Karpas-422 (cell line): ENCODE measurements around the gene CLN6. TPM values are rescaled to one million over a fixed set of nuclear protein-coding genes. Genes with fewer than 3 reads are reported as not detected.

Experiments
- DNase-seq: peaks from one replicate; pipeline ENCODE4 v3.0.0-alpha.2; 2015
- H2AFZ ChIP-seq: fragments of 200-600 bp; sonication (generic); 2 replicates; pipeline ENCODE4 v1.6.1; 2014; ENCODE audit warnings: antibody characterized with exemption, low read length, mixed read lengths
- H3K27ac ChIP-seq: fragments of 200-600 bp; sonication (generic); 2 replicates; pipeline ENCODE4 v1.5.1; 2014; ENCODE audit warnings: mild to moderate bottlenecking, low read length, moderate library complexity
- H3K27me3 ChIP-seq: fragments of 200-600 bp; sonication (generic); 2 replicates; pipeline ENCODE4 v1.6.1; 2014; ENCODE audit warnings: low read length, mixed read lengths
- H3K36me3 ChIP-seq: fragments of 200-600 bp; sonication (generic); 2 replicates; pipeline ENCODE4 v1.6.1; 2014; ENCODE audit warnings: low read length, mixed read lengths; ENCODE audit not compliant: insufficient read depth
- H3K4me1 ChIP-seq: fragments of 200-600 bp; sonication (generic); 2 replicates; pipeline ENCODE4 v1.6.1; 2014; ENCODE audit warnings: mild to moderate bottlenecking, low read length, mixed read lengths
- H3K4me2 ChIP-seq: fragments of 200-600 bp; sonication (generic); 2 replicates; pipeline ENCODE4 v1.6.1; 2014; ENCODE audit warnings: low read length, low read depth, mild to moderate bottlenecking; ENCODE audit not compliant: poor library complexity, severe bottlenecking
- H3K4me3 ChIP-seq: fragments of 200-600 bp; sonication (generic); 2 replicates; pipeline ENCODE4 v1.5.1; 2014; ENCODE audit warnings: mild to moderate bottlenecking, antibody characterized with exemption, low read length, mixed read lengths
- H3K79me2 ChIP-seq: fragments of 200-600 bp; sonication (generic); 2 replicates; pipeline ENCODE4 v1.6.1; 2014; ENCODE audit warnings: mild to moderate bottlenecking, low read length, mixed read lengths
- H3K9ac ChIP-seq: fragments of 200-600 bp; sonication (generic); 2 replicates; pipeline ENCODE4 v1.6.0; 2014; ENCODE audit warnings: low read length
- H3K9me2 ChIP-seq: fragments of 200-600 bp; sonication (generic), shearing (Covaris generic); replicated peaks from 2 replicates; pipeline ENCODE4 v1.6.0; 2014; ENCODE audit warnings: mild to moderate bottlenecking, low read length, moderate library complexity; ENCODE audit not compliant: insufficient read depth
- H3K9me3 ChIP-seq: fragments of 300-700, 200-600 bp; sonication (generic); 2 replicates; pipeline ENCODE4 v1.6.1; 2014; ENCODE audit warnings: low read length, mixed read lengths
- H4K20me1 ChIP-seq: fragments of 200-600 bp; sonication (generic); 2 replicates; pipeline ENCODE4 v1.6.1; 2014; ENCODE audit warnings: mild to moderate bottlenecking, antibody characterized with exemption, low read length, low read depth; ENCODE audit not compliant: insufficient read depth
- total RNA-seq: library from RNA; depleted of rRNA; stranded (reverse); fragments of >200 nt; shearing (Covaris generic); gene quantifications from 2 replicates; pipeline ENCODE4 v1.2.3, GENCODE V29; 2014; ENCODE audit warnings: low replicate concordance; rRNA removed

The CLN6 gene
- total RNA-seq, result 30.2 and 80.0 TPM in 2 replicates

DNA sequence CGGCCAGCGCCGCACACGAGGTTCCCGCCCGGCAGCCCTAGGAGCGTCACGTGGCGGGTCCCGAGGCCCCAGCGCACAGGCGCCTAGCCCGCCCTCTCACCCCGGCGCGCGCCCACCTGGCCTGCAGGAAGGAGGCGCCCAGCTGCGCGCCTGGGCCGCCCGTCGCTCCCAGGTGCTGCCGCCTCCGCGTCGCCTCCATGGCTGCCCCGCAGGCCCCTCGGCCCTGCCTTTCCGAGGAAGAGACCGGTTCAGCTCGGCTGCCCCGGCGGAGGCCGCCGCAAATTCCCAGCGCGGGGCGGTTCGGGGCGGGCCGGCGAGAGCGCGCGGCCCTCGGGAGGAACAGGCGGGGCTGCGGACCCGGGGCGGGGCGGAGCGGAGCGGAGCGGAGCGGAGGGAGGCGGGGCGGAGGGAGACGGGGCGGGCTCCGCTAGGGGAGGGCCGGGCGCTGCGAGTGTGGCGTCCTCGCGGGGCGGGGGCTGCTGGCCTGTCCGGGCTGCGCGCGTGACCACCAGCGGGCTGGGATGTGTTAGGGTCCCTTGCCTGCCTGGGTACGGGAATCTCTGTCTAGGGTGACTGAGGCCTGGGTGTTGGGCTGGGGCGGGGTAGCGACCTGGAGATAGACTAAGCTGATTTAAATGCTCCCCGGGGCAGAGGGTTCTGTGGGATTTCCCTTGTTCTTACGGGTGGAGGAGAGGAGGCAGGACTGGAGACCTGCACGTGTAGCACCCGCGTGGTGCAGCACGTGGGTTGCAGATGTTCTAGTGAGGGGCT, at the start of gene CLN6:
CLN6 (minus strand) TSS at position 343 of the 771 bp plus-strand sequence; CDS start at position 199, 144 bp downstream.
- H3K4me1 ChIP-seq, result peaks cover 41% of the 10 kb centered on the region
- peak; percentile 95 for DNase-seq
- peak within 1 kb of the TSS; percentile 98 for H3K9ac ChIP-seq
- peak within 1 kb of the TSS; percentile 100; the same call in 1 of the 2 replicates for H2AFZ ChIP-seq
- no peaks in the 10 kb centered on the region for H3K36me3 ChIP-seq
- no peaks in the 10 kb centered on the region for H4K20me1 ChIP-seq
- H3K9me2 ChIP-seq, result no peaks in the 10 kb centered on the region
- no peaks in the 10 kb centered on the region for H3K9me3 ChIP-seq
- no peaks in the 10 kb centered on the region for H3K27me3 ChIP-seq
- H3K4me3 ChIP-seq, result peak within 1 kb of the TSS; percentile 89
- H3K79me2 ChIP-seq, result peaks cover 46% of the 10 kb centered on the region
- peak within 1 kb of the TSS; percentile 100 for H3K4me2 ChIP-seq
- H3K27ac ChIP-seq, result peak within 1 kb of the TSS; percentile 79

DNA sequence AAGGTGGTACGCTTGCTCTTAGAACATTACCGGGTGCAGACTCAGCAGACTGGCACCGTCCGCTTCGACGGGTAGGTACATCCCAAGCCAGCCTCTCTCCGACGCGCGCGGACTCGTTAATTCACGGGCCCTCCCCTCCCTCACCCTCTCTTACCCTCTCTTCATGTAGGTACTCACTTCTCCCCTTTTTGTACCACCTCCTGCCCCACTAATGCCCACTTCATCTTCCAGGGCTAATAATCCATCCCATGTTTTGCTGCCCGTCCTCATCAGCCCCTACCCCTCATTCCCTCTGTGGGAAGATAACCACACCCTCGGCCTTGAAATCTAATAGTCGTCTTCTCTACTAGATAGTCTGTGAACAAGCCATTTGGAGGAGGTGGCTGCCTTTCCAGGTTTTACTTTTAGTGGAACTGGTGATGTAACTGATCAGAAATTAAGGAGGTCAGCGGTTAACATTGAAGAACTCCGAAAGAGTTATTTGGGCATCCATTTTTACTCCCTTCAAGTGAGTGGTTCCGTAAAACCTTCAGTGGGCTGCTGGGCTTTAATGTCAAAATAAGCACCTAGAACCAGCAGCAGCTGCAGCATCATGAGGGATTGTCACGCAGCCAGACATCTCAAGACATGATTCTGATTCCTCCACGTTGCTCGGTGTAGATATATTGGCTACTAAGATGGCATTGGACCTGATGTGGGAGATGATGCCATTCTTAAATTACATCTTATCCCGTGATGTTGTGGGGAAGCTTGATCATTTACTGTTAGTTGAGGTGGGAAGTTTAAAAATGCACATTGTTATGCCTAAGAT, 49.3 kb upstream of the CLN6 start:
- Histone ChIP-seq H3K79me2 (peaks cover 57% of the 10 kb centered on the region), H2AFZ (peak overlapping the region; percentile 78; the same call in 1 of the 2 replicates), H3K4me3 (peak overlapping the region; percentile 99), H3K9me2 (no peaks in the 10 kb centered on the region), H3K9me3 (no peaks in the 10 kb centered on the region), H3K4me2 (peak overlapping the region; percentile 90), H4K20me1 (peaks cover 38% of the 10 kb centered on the region), H3K4me1 (peaks cover 51% of the 10 kb centered on the region), H3K9ac (peak overlapping the region; percentile 88), H3K27me3 (no peaks in the 10 kb centered on the region), H3K36me3 (peaks cover 7% of the 10 kb centered on the region; the same call in 1 of the 2 replicates), H3K27ac (peak overlapping the region; percentile 87)
- peak; percentile 67 for DNase-seq

DNA sequence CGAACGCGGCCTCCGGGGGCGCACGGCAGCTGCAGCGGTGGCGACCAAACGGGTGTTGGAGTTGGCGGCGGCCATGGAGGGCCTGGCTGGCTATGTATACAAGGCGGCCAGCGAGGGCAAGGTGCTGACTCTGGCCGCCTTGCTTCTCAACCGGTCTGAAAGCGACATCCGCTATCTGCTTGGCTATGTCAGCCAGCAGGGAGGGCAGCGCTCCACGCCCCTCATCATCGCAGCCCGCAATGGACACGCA, 48.7 kb upstream of the CLN6 start:
- peaks cover 52% of the 10 kb centered on the region for H3K79me2 ChIP-seq
- DNase-seq, result no peak
- peaks cover 38% of the 10 kb centered on the region for H4K20me1 ChIP-seq
- H3K9ac ChIP-seq, result peak overlapping the region; percentile 88
- H3K4me3 ChIP-seq, result peak overlapping the region; percentile 99
- peak overlapping the region; percentile 90 for H3K4me2 ChIP-seq
- H3K36me3 ChIP-seq, result peaks cover 7% of the 10 kb centered on the region; the same call in 1 of the 2 replicates
- peaks cover 51% of the 10 kb centered on the region for H3K4me1 ChIP-seq
- H3K27ac ChIP-seq, result peak overlapping the region; percentile 87
- peak overlapping the region; percentile 78; the same call in 1 of the 2 replicates for H2AFZ ChIP-seq
- no peaks in the 10 kb centered on the region for H3K9me2 ChIP-seq
- no peaks in the 10 kb centered on the region for H3K27me3 ChIP-seq
- H3K9me3 ChIP-seq, result no peaks in the 10 kb centered on the region

DNA sequence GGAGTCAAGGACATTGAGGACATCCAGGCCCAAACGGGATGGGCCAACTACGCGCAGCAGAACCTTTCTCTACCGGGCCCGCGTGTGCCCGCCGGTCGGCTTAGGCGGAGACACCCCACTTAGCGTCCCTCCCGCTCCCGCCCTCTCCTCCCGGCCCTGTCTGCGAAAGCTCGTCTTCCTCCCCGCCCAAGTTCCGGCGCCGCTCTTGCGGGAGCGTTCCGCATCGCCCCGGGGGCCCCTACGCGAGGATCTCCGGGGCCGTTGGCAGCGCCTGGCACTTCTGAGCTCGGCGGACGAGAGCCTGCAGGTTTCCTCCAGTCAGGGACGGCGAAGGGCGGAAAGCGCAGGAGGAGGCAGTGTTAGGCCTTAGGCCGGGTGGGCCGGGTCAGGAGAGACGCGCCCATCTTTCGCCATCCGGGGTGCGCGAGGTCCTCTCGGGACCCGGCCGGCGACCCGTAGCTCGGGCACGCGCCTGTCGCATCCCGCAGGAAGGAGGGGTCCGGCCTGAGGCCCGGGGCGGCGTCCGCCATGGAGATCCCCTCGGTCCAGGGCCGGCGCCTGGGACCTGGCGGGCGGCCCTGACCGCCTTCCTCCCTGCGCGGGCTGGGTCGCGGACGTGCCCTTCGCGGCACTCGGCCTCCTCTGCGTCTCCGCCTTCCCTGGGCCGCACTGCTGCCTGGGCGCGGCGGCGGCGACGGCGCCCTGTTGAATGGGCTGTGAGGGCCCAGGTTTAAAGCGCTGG, 48.2 kb upstream of the CLN6 start, which contains the start of gene FEM1B:
FEM1B (plus strand) TSS at position 143 of the 742 bp plus-strand sequence. CDS start 673 bp downstream, outside the sequence.
- H3K9ac ChIP-seq, result peak within 1 kb of the TSS; percentile 88
- peaks cover 7% of the 10 kb centered on the region; the same call in 1 of the 2 replicates for H3K36me3 ChIP-seq
- H2AFZ ChIP-seq, result peak within 1 kb of the TSS; percentile 90
- H3K9me2 ChIP-seq, result no peaks in the 10 kb centered on the region
- peaks cover 47% of the 10 kb centered on the region for H3K4me1 ChIP-seq
- DNase-seq, result peak; percentile 96
- no peaks in the 10 kb centered on the region for H3K9me3 ChIP-seq
- H3K4me2 ChIP-seq, result peak within 1 kb of the TSS; percentile 90
- peak within 1 kb of the TSS; percentile 87 for H3K27ac ChIP-seq
- peaks cover 35% of the 10 kb centered on the region for H4K20me1 ChIP-seq
- peak within 1 kb of the TSS; percentile 99 for H3K4me3 ChIP-seq
- H3K79me2 ChIP-seq, result peaks cover 47% of the 10 kb centered on the region
- H3K27me3 ChIP-seq, result no peaks in the 10 kb centered on the region

DNA sequence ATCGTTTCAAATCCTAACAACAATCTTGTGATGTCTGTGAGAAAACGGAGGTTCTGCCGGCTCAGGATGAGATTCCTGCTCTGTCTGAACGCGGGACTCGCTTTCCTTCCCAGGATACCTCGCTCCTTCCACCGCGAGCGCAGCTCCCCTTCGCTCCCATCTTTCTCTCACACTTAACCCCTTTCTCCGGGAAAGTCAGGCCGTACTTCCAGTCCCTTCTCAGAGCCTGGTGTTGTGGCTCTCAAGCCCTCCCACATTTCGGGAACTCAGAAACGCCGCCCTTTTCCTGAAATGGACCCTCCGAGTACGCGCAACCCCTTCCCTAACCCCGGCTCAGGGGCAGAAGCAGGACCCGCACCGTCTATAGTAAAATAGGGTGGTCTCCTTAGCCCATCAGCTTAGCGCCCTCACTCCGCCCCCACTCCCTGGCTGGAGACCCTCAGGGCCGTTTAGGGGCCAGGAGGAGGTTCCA, 47.6 kb upstream of the CLN6 start:
- Histone ChIP-seq H3K4me3 (peak overlapping the region; percentile 99), H4K20me1 (peaks cover 32% of the 10 kb centered on the region), H3K27me3 (no peaks in the 10 kb centered on the region), H3K9me3 (no peaks in the 10 kb centered on the region), H3K36me3 (peaks cover 7% of the 10 kb centered on the region; the same call in 1 of the 2 replicates), H3K4me1 (peaks cover 41% of the 10 kb centered on the region), H3K4me2 (peak overlapping the region; percentile 90), H3K79me2 (peaks cover 41% of the 10 kb centered on the region), H3K9ac (peak overlapping the region; percentile 88), H3K27ac (peak overlapping the region; percentile 87), H2AFZ (peak overlapping the region; percentile 90), H3K9me2 (no peaks in the 10 kb centered on the region)
- DNase-seq, result no peak

DNA sequence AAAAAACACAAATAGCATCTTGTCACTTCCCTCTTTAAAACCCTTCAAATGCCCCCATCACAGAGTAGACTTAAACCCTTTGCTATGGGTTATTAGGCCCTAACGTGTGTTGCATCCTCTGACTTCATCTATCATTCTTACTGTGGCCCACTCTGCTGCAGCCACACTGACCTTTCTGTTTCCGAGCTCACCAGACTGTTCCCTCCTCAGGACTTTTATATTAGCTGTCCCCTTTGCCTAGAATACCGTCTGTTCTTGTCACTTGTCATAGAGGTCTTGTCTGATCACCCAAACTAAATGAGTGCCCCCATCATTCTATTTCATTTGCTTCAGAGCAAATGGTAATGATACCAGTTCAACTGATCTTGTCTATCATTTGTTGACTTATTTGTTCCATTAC, 47.1 kb upstream of the CLN6 start:
- Histone ChIP-seq H3K4me3 (peak overlapping the region; percentile 99), H3K79me2 (peaks cover 36% of the 10 kb centered on the region)

DNA sequence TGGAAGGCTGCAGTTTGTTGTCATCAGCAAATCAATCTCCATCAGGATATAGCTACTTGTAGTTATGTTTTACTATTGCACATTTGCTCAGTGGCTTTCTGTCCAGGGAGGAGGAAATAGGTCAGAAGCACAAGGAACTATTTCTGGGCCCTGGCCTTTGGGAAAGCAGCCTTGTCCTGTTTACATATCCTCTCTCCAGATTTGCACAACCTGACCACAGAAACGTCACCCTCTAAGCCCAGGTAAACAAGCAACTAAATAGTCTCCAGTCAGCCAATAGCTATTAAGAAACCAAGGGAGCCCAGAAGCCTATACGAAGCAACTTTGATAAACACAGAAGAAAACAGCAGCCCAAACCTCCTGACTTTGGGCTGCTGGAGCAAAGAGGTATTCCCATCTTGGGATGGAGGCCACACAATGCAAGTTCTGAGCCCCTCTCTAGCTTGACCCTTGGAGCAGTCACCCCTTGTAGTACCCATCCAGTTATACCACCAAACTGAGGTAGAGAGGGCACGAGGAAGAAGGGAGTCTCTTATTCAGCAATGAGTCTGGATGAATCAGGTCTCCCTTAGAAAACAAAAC, 45.7 kb upstream of the CLN6 start:
- peaks cover 22% of the 10 kb centered on the region for H3K79me2 ChIP-seq
- H4K20me1 ChIP-seq, result peaks cover 17% of the 10 kb centered on the region
- no peak overlapping the region for H3K27ac ChIP-seq
- no peaks in the 10 kb centered on the region for H3K9me3 ChIP-seq
- peaks cover 22% of the 10 kb centered on the region for H3K4me1 ChIP-seq
- peaks cover 6% of the 10 kb centered on the region; the same call in 1 of the 2 replicates for H3K36me3 ChIP-seq
- DNase-seq, result no peak
- no peak overlapping the region for H2AFZ ChIP-seq
- H3K4me2 ChIP-seq, result no peak overlapping the region
- no peak overlapping the region for H3K9ac ChIP-seq
- no peaks in the 10 kb centered on the region for H3K27me3 ChIP-seq
- H3K4me3 ChIP-seq, result no peak overlapping the region
- no peaks in the 10 kb centered on the region for H3K9me2 ChIP-seq

More for the DNA sequence above, 47.1 kb upstream of the CLN6 start:
- H2AFZ ChIP-seq, result peak overlapping the region; percentile 90
- H3K27me3 ChIP-seq, result no peaks in the 10 kb centered on the region
- no peaks in the 10 kb centered on the region for H3K9me3 ChIP-seq
- peak overlapping the region; percentile 90 for H3K4me2 ChIP-seq
- no peaks in the 10 kb centered on the region for H3K9me2 ChIP-seq
- no peak overlapping the region; the same call in 1 of the 2 replicates for H3K27ac ChIP-seq
- H3K9ac ChIP-seq, result peak overlapping the region; percentile 88
- H3K36me3 ChIP-seq, result peaks cover 7% of the 10 kb centered on the region; the same call in 1 of the 2 replicates
- H4K20me1 ChIP-seq, result peaks cover 27% of the 10 kb centered on the region
- peaks cover 36% of the 10 kb centered on the region for H3K4me1 ChIP-seq
- no peak for DNase-seq
